ENCODE measurements around the gene MAT2A.
"Not testable (repeated sequence)": the region's sequence is repeated elsewhere in the genome, so short reads cannot be mapped to it uniquely, and the experiment has no call there.

Gene MAT2A

GRCh38 chr2:85547859-85548607 lies 9.1 kb downstream of the MAT2A start:
- no peak for DNase-seq (ENCODE audit: low read depth in 3 of 3)

- no peak for DNase-seq (ENCODE audit: low read depth in 3 of 3)
These were observed 9.6 kb downstream of the MAT2A start for GRCh38 chr2:85548608-85548900.

DNA sequence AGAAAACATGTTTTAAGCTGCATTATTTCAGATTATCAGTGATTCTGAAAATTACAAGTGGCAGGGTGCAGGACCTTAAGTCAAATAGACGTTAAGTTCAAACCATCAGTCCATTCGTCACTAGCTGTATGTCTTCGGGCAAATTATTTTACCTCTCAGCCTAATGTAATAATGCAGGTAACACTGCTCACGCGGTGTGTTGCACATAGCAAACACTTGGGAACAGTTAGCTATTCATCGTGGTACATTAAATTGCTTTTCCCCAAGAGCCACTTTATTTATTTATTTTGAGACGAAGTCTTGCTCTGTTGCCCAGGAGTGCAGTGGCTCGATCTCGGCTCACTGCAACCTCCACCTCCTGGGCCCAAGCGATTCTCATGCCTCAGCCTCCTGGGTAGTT lies 10.1 kb downstream of the MAT2A start:
- no peak for DNase-seq (ENCODE audit: low read depth in 3 of 3)

- DNase-seq (ENCODE audit: low read depth in 3 of 3), result no peak
These were observed 10.9 kb downstream of the MAT2A start for GRCh38 chr2:85549826-85550225.

GRCh38 chr2:85550486-85550885 lies 11.5 kb downstream of the MAT2A start:
- no peak for DNase-seq (ENCODE audit: low read depth in 3 of 3)

DNA sequence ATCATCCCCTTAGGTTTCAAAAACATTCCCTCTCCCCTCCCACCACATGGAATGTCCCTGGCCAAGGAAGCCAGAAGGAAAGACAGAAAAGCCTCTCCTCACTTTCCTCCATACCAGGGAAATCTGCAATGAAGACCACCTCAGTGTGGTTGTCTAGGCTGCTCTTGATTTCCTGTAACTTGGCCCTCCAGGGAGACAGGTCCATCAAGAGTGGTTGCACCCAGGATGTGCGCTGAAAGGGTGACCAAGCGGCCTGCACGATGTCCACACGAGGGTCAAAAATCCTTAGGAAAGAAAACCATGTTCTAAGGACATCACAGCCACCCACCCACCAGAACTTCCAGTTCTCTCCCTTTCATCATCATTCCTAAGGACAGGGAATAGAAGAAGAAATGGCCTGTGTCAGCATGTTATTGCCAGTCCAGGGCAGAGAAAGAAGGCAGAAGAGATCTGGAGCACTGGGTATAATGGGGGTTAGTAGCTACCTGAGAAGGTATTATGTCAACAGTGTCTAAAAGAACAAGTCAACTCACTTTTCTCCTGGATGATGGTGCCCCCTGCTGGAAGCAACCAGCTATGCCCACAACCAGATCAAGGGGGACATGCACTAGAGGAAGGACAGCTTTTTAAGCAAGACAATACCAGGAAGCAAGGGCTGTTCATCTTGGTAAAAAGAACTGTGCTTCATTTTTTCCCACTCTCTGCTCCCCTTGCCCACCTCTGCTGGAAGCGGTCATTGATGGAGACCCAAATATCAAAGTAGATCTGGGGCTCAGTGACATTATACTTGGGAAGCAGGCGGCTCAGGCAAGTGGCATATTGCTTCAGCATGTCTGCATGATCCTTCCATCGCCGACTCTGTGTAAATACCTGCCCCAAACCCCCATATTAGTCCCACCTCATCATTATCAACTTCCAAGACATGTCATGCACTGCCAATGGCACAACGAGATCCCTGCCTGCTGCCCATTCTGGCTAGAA lies 13.0 kb downstream of the MAT2A start:
- DNase-seq (ENCODE audit: low read depth in 3 of 3), result peak; percentile 73 to 82 (median 74)

GRCh38 chr2:85553184-85553583 lies 14.2 kb downstream of the MAT2A start:
- no peak for DNase-seq (ENCODE audit: low read depth in 3 of 3)

- DNase-seq (ENCODE audit: low read depth in 3 of 3), result no peak
These were observed 16.1 kb downstream of the MAT2A start for GRCh38 chr2:85554980-85555612.

- no peak for DNase-seq (ENCODE audit: low read depth in 3 of 3)
These were observed 18.2 kb downstream of the MAT2A start for GRCh38 chr2:85557130-85557529.

GRCh38 chr2:85558160-85558559 lies 19.2 kb downstream of the MAT2A start:
- no peak for DNase-seq (ENCODE audit: low read depth in 3 of 3)

GRCh38 chr2:85560403-85560726 lies 21.4 kb downstream of the MAT2A start:
- DNase-seq (ENCODE audit: low read depth in 3 of 3), result not testable (repeated sequence)

- no peak for DNase-seq (ENCODE audit: low read depth in 3 of 3)
These were observed 21.9 kb downstream of the MAT2A start for GRCh38 chr2:85560812-85561279.

GRCh38 chr2:85561280-85562212 lies 22.6 kb downstream of the MAT2A start, which contains the start of gene GGCX:
Gene GGCX (minus strand): TSS chr2:85561493. CDS start chr2:85561428, 65 bp downstream.
- peak; percentile 89 to 92 (median 90) for DNase-seq (ENCODE audit: low read depth in 3 of 3)

GRCh38 chr2:85564144-85564563 lies 25.2 kb downstream of the MAT2A start:
- no peak for DNase-seq (ENCODE audit: low read depth in 3 of 3)

- no peak for DNase-seq (ENCODE audit: low read depth in 3 of 3)
These were observed 27.3 kb downstream of the MAT2A start for GRCh38 chr2:85566265-85566664.

GRCh38 chr2:85575739-85576138 lies 36.8 kb downstream of the MAT2A start:
- DNase-seq (ENCODE audit: low read depth in 3 of 3), result no peak

DNA sequence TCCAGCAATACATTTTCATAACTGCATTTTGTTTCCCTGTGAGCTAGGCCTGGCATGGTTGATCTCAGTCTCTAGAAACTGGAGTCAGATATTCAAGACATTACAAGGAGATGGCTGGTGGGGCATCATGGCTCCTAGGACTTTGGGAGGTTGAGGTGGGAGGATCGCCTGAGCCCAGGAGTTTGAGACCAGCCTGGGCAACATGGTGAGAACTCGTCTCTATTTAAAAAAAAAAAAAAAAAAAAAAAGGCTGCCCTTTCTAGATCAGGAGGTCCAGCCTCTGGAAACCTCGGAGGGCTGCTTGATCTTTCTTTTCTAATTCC lies 38.1 kb downstream of the MAT2A start:
- no peak for DNase-seq (ENCODE audit: low read depth in 3 of 3)

DNA sequence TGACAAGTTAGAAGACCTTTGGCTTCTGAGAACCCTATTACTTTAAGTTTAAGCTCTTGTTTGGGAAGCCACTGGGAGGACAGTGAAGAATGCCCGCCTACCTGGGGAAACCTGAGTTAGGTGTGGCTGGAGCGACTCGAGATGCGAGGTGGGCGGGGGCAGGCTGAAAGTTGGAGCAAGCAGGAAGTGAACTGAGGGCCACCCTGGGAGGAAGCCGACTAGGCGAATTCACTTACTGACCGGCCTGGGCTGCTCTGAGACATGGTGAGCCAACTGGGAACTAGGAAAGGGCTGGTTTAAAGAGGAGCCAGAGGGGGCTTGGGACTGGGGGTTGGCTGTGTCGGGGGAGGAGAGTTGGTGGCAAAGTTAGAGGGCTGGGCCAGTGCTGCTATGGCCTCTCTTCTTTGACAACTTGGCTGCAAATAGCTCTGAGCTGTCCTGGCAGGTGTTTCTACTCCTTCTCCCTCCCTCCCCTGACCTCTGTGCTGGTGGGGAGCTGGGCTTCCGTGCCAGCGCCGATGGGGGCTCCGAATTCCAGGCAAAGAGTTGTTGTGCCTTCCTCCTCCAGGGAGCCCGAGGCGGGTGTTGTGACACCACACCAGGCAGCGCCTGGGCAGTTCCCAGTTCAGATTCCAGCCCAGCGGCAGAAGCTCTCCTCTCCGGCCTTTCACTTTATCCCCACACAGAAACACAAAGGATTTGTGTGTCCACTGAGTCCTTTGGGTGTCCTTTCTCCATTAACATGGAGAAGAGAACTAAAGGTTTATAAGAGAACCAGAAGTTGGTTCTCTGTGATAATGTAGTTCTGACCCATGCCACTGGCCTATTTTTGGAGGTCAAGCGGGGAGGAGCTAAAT lies 38.6 kb downstream of the MAT2A start, which contains the start of gene VAMP8:
TSS of gene VAMP8 (plus strand) at position 201 of the 857 bp plus-strand sequence. CDS start at position 262, 61 bp downstream.
- peak in 1 of 3 donors; percentile 63 for DNase-seq (ENCODE audit: low read depth in 3 of 3)

DNA sequence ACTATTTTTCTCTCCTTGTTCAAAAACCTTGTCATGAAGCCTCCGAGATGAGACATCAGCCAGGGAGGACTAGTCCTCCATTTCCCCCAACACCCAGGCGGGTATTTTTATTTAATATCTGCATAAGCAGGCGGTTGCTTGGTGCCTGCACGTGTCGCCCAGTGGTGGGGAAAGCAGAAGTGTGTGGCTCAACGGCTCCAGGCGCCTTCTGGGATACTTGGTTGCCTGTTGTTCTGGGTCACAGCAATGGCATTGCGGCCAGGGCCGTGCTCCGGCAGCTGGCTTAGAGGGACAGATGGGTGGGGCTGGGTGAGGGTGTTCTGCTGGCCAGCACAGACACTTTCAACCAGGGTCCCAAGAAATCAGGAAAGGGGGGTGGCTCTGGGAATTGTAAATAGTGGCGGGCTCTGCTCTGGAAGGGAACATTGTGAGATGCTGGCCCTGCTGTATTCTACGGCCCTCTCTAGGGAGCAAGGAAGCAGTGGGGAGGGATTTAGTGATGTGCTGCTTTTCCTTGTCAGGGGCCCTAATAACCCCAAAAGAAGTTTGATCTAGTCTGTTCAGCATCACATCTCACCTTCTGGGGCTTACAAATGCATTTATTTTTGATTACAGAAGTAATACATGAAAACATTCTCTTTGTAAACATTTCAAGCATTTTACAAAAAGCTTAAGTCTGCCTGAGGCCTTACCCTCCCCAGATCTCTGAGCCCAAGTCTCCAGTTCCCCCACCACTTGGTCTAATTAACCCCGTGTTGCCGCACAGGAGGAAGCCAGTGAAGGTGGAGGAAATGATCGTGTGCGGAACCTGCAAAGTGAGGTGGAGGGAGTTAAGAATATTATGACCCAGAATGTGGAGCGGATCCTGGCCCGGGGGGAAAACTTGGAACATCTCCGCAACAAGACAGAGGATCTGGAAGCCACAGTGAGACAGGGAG lies 39.5 kb downstream of the MAT2A start:
- no peak for DNase-seq (ENCODE audit: low read depth in 3 of 3)
